ENCODE measurements around the gene ADGRF3.
"Not testable (repeated sequence)": the region's sequence is repeated elsewhere in the genome, so short reads cannot be mapped to it uniquely, and the experiment has no call there.

ADGRF3 gene

GRCh38 chr2:26346454-26347053 lies at the start of gene ADGRF3:
Gene ADGRF3 (minus strand): TSS chr2:26346789. CDS start chr2:26346234, 555 bp downstream.
- peak; percentile 77 for DNase-seq

- no peak for DNase-seq
Observed at GRCh38 chr2:26395394-26395793, 48.8 kb upstream of the ADGRF3 start.

GRCh38 chr2:26394694-26395093 lies 48.1 kb upstream of the ADGRF3 start:
- DNase-seq = no peak

- no peak for DNase-seq
Observed at GRCh38 chr2:26387189-26387588, 40.6 kb upstream of the ADGRF3 start.

GRCh38 chr2:26384597-26384996 lies 38.0 kb upstream of the ADGRF3 start:
- no peak for DNase-seq

- no peak for DNase-seq
Observed at GRCh38 chr2:26384183-26384582, 37.6 kb upstream of the ADGRF3 start.

- no peak for DNase-seq
Observed at GRCh38 chr2:26382564-26382963, 36.0 kb upstream of the ADGRF3 start.

GRCh38 chr2:26380281-26380680 lies 33.7 kb upstream of the ADGRF3 start:
- no peak for DNase-seq

GRCh38 chr2:26376799-26377198 lies 30.2 kb upstream of the ADGRF3 start:
- DNase-seq = no peak

GRCh38 chr2:26370909-26371308 lies 24.3 kb upstream of the ADGRF3 start:
- not testable (repeated sequence) for DNase-seq

- not testable (repeated sequence) for DNase-seq
Observed at GRCh38 chr2:26369664-26370063, 23.1 kb upstream of the ADGRF3 start.

GRCh38 chr2:26366957-26367356 lies 20.4 kb upstream of the ADGRF3 start:
- DNase-seq = no peak

- DNase-seq = no peak
Observed at GRCh38 chr2:26364669-26365068, 18.1 kb upstream of the ADGRF3 start.

- DNase-seq = no peak
Observed at GRCh38 chr2:26363958-26364357, 17.4 kb upstream of the ADGRF3 start.

GRCh38 chr2:26363323-26363722 lies 16.7 kb upstream of the ADGRF3 start:
- peak; percentile 41 for DNase-seq

- no peak for DNase-seq
Observed at GRCh38 chr2:26359886-26360473, 13.4 kb upstream of the ADGRF3 start.

- no peak for DNase-seq
Observed at GRCh38 chr2:26356771-26357170, 10.2 kb upstream of the ADGRF3 start.

- DNase-seq = no peak
Observed at GRCh38 chr2:26356111-26356510, 9.5 kb upstream of the ADGRF3 start.

- DNase-seq = no peak
Observed at GRCh38 chr2:26355038-26355995, 8.7 kb upstream of the ADGRF3 start.

- not testable (repeated sequence) for DNase-seq
Observed at GRCh38 chr2:26354469-26354868, 7.9 kb upstream of the ADGRF3 start.

GRCh38 chr2:26352892-26353291 lies 6.3 kb upstream of the ADGRF3 start:
- DNase-seq = peak; percentile 56

GRCh38 chr2:26351375-26352090 lies 4.9 kb upstream of the ADGRF3 start:
- no peak for DNase-seq

- no peak for DNase-seq
Observed at GRCh38 chr2:26349690-26350089, 3.1 kb upstream of the ADGRF3 start.

Data from activated CD4-positive, alpha-beta T cell treated with anti-CD3 and anti-CD28 coated beads, Interleukin-2, amount 50 U/mL, for 16 hours (primary cell).